ENCODE measurements around the gene GOLGA8R. TPM values are rescaled to one million over a fixed set of nuclear protein-coding genes. Genes with fewer than 3 reads are reported as not detected.
"Not testable (repeated sequence)": the region's sequence is repeated elsewhere in the genome, so short reads cannot be mapped to it uniquely, and the experiment has no call there.

The GOLGA8R gene
- total RNA-seq (1 to 10 TPM; 2.8 to 5.5 TPM), polyA plus RNA-seq (ENCODE audit: insufficient read length in 2 of 2) (1 to 10 TPM; 3.8 to 8.1 TPM)
- long read RNA-seq, donor 1, result 0 reads
- long read RNA-seq, donor 2, partial matches to known transcripts, result 0 of 1 reads
- long read RNA-seq, donor 2, other reads (novel, unspliced or antisense), result 0 of 1 reads
- long read RNA-seq, donor 3, result 0 reads
- long read RNA-seq, donor 4, result 0 reads

DNA sequence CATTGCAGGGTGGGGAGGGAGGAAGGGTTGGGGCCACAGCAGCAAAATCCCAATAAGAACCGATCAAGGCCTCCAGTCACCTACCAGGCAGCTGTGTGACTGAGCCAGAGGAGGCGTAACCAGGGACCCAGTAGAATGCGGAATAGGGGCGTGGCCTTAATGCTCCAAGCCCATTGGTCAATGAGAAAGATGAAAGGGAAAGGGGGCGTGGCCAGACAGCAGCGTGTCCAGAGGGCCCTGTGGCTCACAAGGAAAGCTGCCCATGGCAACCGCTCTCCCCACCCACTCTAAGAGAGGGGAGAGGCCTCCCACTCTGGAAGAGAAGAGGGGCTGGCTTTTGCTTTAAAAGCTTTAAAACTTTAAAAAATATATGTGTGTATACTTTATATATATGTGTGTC lies at the start of gene GOLGA8R:
Gene GOLGA8R, minus strand, starts transcription at position 101 of the 400 bp plus-strand sequence. Its CDS starts 98 bp downstream, at position 3.
- H3K9me3 ChIP-seq (ENCODE audit: control insufficient read depth, insufficient read depth, low read length); H3K4me1 ChIP-seq (ENCODE audit: control insufficient read depth, insufficient read depth, low read length); H3K4me3 ChIP-seq (ENCODE audit: low read depth, low read length); H3K27ac ChIP-seq (ENCODE audit: low read depth, low read length); H3K36me3 ChIP-seq (ENCODE audit: control insufficient read depth, insufficient read depth, low read length); H3K27me3 ChIP-seq (ENCODE audit: control insufficient read depth, insufficient read depth, low read length); DNase-seq (ENCODE audit: low read depth in 4 of 6, low spot score in 6 of 6): not testable (repeated sequence)
- WGBS (ENCODE audit: insufficient coverage), result no CpG with 5 or more reads among the region's 7 CpGs

GRCh38 chr15:30463849-30464248 lies 49.8 kb upstream of the GOLGA8R start:
- H3K4me1 ChIP-seq (ENCODE audit: control insufficient read depth, insufficient read depth, low read length); H3K36me3 ChIP-seq (ENCODE audit: control insufficient read depth, insufficient read depth, low read length); H3K27me3 ChIP-seq (ENCODE audit: control insufficient read depth, insufficient read depth, low read length); H3K4me3 ChIP-seq (ENCODE audit: low read depth, low read length); H3K27ac ChIP-seq (ENCODE audit: low read depth, low read length); DNase-seq (ENCODE audit: low read depth in 4 of 6, low spot score in 6 of 6); H3K9me3 ChIP-seq (ENCODE audit: control insufficient read depth, insufficient read depth, low read length): not testable (repeated sequence)
- no CpG with 5 or more reads among the region's 1 CpG for WGBS (ENCODE audit: insufficient coverage)

GRCh38 chr15:30462176-30462575 lies 48.1 kb upstream of the GOLGA8R start:
- DNase-seq (ENCODE audit: low read depth in 4 of 6, low spot score in 6 of 6); H3K9me3 ChIP-seq (ENCODE audit: control insufficient read depth, insufficient read depth, low read length); H3K4me3 ChIP-seq (ENCODE audit: low read depth, low read length); H3K27ac ChIP-seq (ENCODE audit: low read depth, low read length); H3K27me3 ChIP-seq (ENCODE audit: control insufficient read depth, insufficient read depth, low read length); H3K36me3 ChIP-seq (ENCODE audit: control insufficient read depth, insufficient read depth, low read length); H3K4me1 ChIP-seq (ENCODE audit: control insufficient read depth, insufficient read depth, low read length): not testable (repeated sequence)
- WGBS (ENCODE audit: insufficient coverage), result no CpG with 5 or more reads among the region's 9 CpGs

DNA sequence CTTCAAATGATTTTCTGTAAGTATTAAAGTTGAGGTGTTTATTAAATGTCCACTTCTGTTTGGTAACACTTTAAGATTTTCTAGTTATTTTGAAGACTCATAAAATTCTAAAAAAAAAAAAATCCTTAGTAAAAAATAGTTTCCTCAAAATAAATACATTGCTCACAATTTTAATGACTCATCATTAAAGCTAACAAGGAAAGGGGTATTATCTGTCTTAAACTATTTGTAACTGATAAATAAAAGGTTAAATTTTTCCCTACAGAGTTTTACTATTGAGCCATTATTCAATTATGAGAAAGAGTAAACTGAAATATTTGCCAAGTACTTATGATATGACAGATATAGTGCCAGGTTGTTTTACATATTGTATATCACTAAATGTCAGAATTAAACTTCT lies 38.6 kb upstream of the GOLGA8R start:
- H3K36me3 ChIP-seq (ENCODE audit: control insufficient read depth, insufficient read depth, low read length); H3K27me3 ChIP-seq (ENCODE audit: control insufficient read depth, insufficient read depth, low read length); H3K27ac ChIP-seq (ENCODE audit: low read depth, low read length); H3K4me3 ChIP-seq (ENCODE audit: low read depth, low read length); H3K9me3 ChIP-seq (ENCODE audit: control insufficient read depth, insufficient read depth, low read length); DNase-seq (ENCODE audit: low read depth in 4 of 6, low spot score in 6 of 6); H3K4me1 ChIP-seq (ENCODE audit: control insufficient read depth, insufficient read depth, low read length): not testable (repeated sequence)

DNA sequence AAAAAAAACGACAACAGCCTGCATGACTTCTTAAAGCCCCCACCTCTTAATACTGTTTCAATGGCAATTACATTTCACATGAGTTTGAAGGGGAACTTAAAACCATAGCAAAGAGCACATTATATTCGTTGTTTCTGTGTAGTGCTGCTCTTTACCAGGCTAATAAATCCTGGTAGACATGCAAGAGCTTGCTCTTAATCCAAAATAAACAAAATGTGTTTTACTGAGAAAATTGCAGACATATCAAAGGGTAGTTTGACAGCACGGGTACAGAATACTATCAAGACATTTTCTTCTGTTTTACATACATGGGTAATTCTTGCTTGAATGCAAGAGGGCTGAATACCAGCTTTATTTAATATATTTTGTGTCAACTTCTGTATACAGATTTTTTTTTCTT lies 24.3 kb upstream of the GOLGA8R start:
- no CpG with 5 or more reads among the region's 3 CpGs for WGBS (ENCODE audit: insufficient coverage)
- H3K36me3 ChIP-seq (ENCODE audit: control insufficient read depth, insufficient read depth, low read length); H3K27ac ChIP-seq (ENCODE audit: low read depth, low read length); H3K9me3 ChIP-seq (ENCODE audit: control insufficient read depth, insufficient read depth, low read length); H3K27me3 ChIP-seq (ENCODE audit: control insufficient read depth, insufficient read depth, low read length); DNase-seq (ENCODE audit: low read depth in 4 of 6, low spot score in 6 of 6); H3K4me3 ChIP-seq (ENCODE audit: low read depth, low read length); H3K4me1 ChIP-seq (ENCODE audit: control insufficient read depth, insufficient read depth, low read length): not testable (repeated sequence)

DNA sequence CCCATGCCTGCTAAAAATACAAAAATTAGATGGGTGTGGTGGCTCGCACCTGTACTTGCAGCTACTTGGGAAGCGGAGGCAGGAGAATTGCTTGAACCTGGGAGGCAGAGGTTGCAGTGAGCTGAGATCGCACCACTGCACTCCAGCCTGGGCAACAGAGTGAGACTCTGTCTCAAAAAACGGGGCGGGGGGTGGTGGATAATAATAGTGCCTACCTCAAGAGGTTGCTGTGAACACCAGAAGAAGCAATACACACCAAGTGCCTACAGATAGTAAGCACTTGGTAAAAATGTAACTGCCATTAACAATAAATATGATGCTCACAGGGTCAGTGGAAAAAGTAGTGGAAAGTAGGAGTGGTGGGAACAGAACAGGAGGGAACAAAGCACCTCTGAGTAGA lies 21.8 kb upstream of the GOLGA8R start:
- H3K9me3 ChIP-seq (ENCODE audit: control insufficient read depth, insufficient read depth, low read length); H3K27ac ChIP-seq (ENCODE audit: low read depth, low read length); H3K4me3 ChIP-seq (ENCODE audit: low read depth, low read length); H3K36me3 ChIP-seq (ENCODE audit: control insufficient read depth, insufficient read depth, low read length); H3K27me3 ChIP-seq (ENCODE audit: control insufficient read depth, insufficient read depth, low read length); H3K4me1 ChIP-seq (ENCODE audit: control insufficient read depth, insufficient read depth, low read length): not testable (repeated sequence)
- no CpG with 5 or more reads among the region's 5 CpGs for WGBS (ENCODE audit: insufficient coverage)
- DNase-seq (ENCODE audit: low read depth in 4 of 6, low spot score in 6 of 6), result peak in 1 of 6 donors; percentile 0

DNA sequence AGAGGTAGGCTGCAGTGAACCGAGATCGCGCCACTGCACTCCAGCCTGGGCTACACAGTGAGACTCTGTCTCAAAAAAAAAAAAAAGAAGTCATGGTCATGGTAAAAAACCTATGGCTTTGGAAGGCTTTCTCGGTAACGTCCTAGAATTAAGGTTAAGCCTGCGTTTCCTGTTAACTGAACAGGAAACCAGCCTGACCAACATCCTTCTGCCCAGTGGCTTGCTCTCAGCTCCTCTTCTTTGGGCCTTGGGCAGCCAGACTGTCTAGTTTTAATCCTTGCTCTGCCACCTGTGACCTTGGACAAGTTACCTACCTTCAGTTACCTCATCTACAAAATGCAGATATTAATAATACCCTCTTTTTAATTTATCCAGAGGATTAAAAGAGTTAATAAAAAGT lies 6.7 kb upstream of the GOLGA8R start:
- not testable (repeated sequence) for H3K27ac ChIP-seq (ENCODE audit: low read depth, low read length); H3K4me1 ChIP-seq (ENCODE audit: control insufficient read depth, insufficient read depth, low read length); H3K4me3 ChIP-seq (ENCODE audit: low read depth, low read length); DNase-seq (ENCODE audit: low read depth in 4 of 6, low spot score in 6 of 6); H3K9me3 ChIP-seq (ENCODE audit: control insufficient read depth, insufficient read depth, low read length); H3K27me3 ChIP-seq (ENCODE audit: control insufficient read depth, insufficient read depth, low read length); H3K36me3 ChIP-seq (ENCODE audit: control insufficient read depth, insufficient read depth, low read length)
- WGBS (ENCODE audit: insufficient coverage), result no CpG with 5 or more reads among the region's 6 CpGs

DNA sequence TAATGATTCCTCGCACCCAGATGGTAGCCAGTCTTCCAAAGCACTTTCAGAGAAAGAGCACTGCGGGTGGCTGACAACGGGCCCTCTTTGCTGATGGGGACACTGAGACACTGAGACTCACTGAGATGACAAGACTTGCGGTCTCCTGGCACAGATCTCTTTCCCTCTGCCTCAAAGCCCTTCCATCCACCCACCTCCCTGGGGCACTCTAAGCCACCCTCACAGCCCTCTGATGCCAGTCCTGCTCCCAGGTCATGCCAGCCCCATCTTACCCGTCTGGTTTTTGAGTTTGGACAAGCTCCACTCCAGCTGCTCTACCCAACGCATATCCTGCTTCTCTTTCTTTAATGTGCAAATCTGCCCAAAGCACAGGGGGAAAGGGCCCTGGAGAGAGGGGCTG lies 6.4 kb downstream of the GOLGA8R start:
- not testable (repeated sequence) for H3K36me3 ChIP-seq (ENCODE audit: control insufficient read depth, insufficient read depth, low read length); H3K27me3 ChIP-seq (ENCODE audit: control insufficient read depth, insufficient read depth, low read length); H3K4me1 ChIP-seq (ENCODE audit: control insufficient read depth, insufficient read depth, low read length); H3K4me3 ChIP-seq (ENCODE audit: low read depth, low read length); H3K9me3 ChIP-seq (ENCODE audit: control insufficient read depth, insufficient read depth, low read length); H3K27ac ChIP-seq (ENCODE audit: low read depth, low read length)
- 90% methylated on average over 2 of the region's 6 CpGs for WGBS (ENCODE audit: insufficient coverage)
- peak in 1 of 6 donors; percentile 0 for DNase-seq (ENCODE audit: low read depth in 4 of 6, low spot score in 6 of 6)

GRCh38 chr15:30398988-30399387 lies 15.1 kb downstream of the GOLGA8R start:
- H3K4me3 ChIP-seq (ENCODE audit: low read depth, low read length); H3K36me3 ChIP-seq (ENCODE audit: control insufficient read depth, insufficient read depth, low read length); H3K9me3 ChIP-seq (ENCODE audit: control insufficient read depth, insufficient read depth, low read length); H3K27me3 ChIP-seq (ENCODE audit: control insufficient read depth, insufficient read depth, low read length); DNase-seq (ENCODE audit: low read depth in 4 of 6, low spot score in 6 of 6); H3K27ac ChIP-seq (ENCODE audit: low read depth, low read length); H3K4me1 ChIP-seq (ENCODE audit: control insufficient read depth, insufficient read depth, low read length): not testable (repeated sequence)
- no CpG with 5 or more reads among the region's 6 CpGs for WGBS (ENCODE audit: insufficient coverage)

- DNase-seq (ENCODE audit: low read depth in 4 of 6, low spot score in 6 of 6); H3K4me1 ChIP-seq (ENCODE audit: control insufficient read depth, insufficient read depth, low read length); H3K4me3 ChIP-seq (ENCODE audit: low read depth, low read length); H3K27me3 ChIP-seq (ENCODE audit: control insufficient read depth, insufficient read depth, low read length); H3K36me3 ChIP-seq (ENCODE audit: control insufficient read depth, insufficient read depth, low read length); H3K9me3 ChIP-seq (ENCODE audit: control insufficient read depth, insufficient read depth, low read length); H3K27ac ChIP-seq (ENCODE audit: low read depth, low read length): not testable (repeated sequence)
- WGBS (ENCODE audit: insufficient coverage), result no CpG with 5 or more reads among the region's 23 CpGs
These were observed 20.4 kb downstream of the GOLGA8R start for GRCh38 chr15:30393664-30393991.
